ENCODE measurements around the gene CD55.

CD55 gene

DNA sequence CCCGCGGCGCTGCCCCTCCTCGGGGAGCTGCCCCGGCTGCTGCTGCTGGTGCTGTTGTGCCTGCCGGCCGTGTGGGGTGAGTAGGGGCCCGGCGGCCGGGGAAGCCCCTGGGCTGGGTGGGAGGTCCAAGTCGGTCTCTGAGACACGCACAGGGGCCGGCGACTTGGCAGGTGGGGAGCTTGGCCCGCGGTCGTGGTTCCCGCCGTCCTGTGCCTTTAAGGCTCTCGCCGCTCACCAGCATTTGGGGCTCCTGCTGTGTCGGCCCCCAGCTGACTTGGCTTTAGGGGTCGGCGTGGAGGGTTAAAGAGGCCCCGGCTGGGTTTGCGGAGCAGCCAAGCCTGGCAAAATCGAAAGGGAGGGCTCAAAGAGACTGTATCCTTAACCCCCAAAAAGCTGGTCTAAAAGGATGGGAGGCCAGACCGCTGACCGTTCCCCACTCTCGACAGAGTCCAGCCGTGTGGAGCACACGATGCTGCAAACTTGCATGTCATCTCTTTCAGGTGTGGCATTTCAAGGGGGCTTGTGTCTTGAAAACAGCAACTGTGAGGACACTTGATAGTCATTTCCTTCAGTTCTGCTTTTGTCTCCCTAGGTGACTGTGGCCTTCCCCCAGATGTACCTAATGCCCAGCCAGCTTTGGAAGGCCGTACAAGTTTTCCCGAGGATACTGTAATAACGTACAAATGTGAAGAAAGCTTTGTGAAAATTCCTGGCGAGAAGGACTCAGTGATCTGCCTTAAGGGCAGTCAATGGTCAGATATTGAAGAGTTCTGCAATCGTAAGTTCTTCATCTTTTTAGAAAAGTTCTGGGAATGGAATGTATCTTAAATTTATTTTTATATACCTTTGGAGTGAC, 540 bp downstream of the CD55 start:
- no peak for DNase-seq

GRCh38 chr1:207323425-207324225, 2.1 kb downstream of the CD55 start:
- no peaks in the 10 kb centered on the region for H3K27me3 ChIP-seq
- H3K4me3 ChIP-seq: no peak overlapping the region
- no peak overlapping the region for H3K27ac ChIP-seq
- no peak for DNase-seq
- H3K9me3 ChIP-seq: no peaks in the 10 kb centered on the region
- peaks cover 25 to 40% (median 38%) of the 10 kb centered on the region in 3 donors for H3K36me3 ChIP-seq
- TF ChIP-seq, protein P1, sequence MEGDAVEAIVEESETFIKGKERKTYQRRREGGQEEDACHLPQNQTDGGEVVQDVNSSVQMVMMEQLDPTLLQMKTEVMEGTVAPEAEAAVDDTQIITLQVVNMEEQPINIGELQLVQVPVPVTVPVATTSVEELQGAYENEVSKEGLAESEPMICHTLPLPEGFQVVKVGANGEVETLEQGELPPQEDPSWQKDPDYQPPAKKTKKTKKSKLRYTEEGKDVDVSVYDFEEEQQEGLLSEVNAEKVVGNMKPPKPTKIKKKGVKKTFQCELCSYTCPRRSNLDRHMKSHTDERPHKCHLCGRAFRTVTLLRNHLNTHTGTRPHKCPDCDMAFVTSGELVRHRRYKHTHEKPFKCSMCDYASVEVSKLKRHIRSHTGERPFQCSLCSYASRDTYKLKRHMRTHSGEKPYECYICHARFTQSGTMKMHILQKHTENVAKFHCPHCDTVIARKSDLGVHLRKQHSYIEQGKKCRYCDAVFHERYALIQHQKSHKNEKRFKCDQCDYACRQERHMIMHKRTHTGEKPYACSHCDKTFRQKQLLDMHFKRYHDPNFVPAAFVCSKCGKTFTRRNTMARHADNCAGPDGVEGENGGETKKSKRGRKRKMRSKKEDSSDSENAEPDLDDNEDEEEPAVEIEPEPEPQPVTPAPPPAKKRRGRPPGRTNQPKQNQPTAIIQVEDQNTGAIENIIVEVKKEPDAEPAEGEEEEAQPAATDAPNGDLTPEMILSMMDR (IDR thresholded peaks at IDR 0.05): no peak
- peaks cover 0 to 13% (median 10%) of the 10 kb centered on the region in 4 donors for H3K4me1 ChIP-seq
- intact Hi-C loops (cut with DNase I; ENCODE audit: low total_unique reads): no loop called here

More for the DNA sequence above, 540 bp downstream of the CD55 start:
- peaks cover 0 to 13% (median 10%) of the 10 kb centered on the region in 4 donors for H3K4me1 ChIP-seq
- H3K27me3 ChIP-seq: no peaks in the 10 kb centered on the region
- peak overlapping the region; percentile 93 to 99 for H3K4me3 ChIP-seq
- intact Hi-C loops (cut with DNase I; ENCODE audit: low total_unique reads): no loop called here
- TF ChIP-seq, protein P1 (IDR thresholded peaks at IDR 0.05): no peak
- H3K9me3 ChIP-seq: no peaks in the 10 kb centered on the region
- H3K27ac ChIP-seq: peak overlapping the region; percentile 89 to 93
- peaks cover 9 to 24% (median 22%) of the 10 kb centered on the region in 3 donors for H3K36me3 ChIP-seq

GRCh38 chr1:207328004-207328403, 6.5 kb downstream of the CD55 start:
- H3K9me3 ChIP-seq: no peaks in the 10 kb centered on the region

DNA sequence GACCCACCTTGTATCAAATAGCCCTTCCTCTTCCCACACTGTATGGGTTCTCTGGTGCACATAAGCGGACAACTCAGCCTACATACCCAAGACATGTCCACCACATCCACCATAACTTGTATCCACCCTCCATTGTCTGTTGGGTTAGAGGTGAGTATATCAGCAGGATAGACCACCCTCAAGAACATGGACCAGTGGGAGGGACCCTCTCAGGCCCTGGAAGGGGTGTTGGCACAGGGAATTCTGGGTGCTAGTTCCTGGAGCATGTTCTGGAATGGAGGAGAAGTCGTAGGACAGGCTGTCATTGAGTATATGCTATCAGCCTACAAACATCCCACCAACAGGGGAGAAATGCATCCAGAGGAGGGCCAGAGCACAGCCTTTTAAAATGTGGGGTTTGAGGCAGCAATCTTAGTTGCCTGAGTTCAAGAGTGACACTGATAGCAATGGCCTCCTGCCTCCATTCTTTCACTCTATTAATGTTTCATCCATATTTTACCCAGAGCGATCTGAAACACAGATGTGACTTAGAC, 7.5 kb downstream of the CD55 start:
- no peak overlapping the region for H3K4me3 ChIP-seq

More at GRCh38 chr1:207328004-207328403, 6.5 kb downstream of the CD55 start:
- TF ChIP-seq, protein P1 (IDR thresholded peaks at IDR 0.05): no peak
- Histone ChIP-seq H3K27ac (no peak overlapping the region), H3K27me3 (no peaks in the 10 kb centered on the region), H3K4me3 (no peak overlapping the region), H3K36me3 (peaks cover 56 to 61% (median 59%) of the 10 kb centered on the region in 3 donors), H3K4me1 (peaks cover 0 to 6% (median 3%) of the 10 kb centered on the region in 4 donors)
- intact Hi-C loops (cut with DNase I; ENCODE audit: low total_unique reads): no loop called here
- DNase-seq: no peak

GRCh38 chr1:207329469-207329868, 8.0 kb downstream of the CD55 start:
- Histone ChIP-seq H3K9me3 (no peaks in the 10 kb centered on the region), H3K4me1 (no peaks in the 10 kb centered on the region), H3K4me3 (no peak overlapping the region), H3K27ac (no peak overlapping the region), H3K36me3 (peaks cover 67 to 71% (median 70%) of the 10 kb centered on the region in 3 donors), H3K27me3 (no peaks in the 10 kb centered on the region)
- intact Hi-C loops (cut with DNase I; ENCODE audit: low total_unique reads): no loop called here
- TF ChIP-seq, protein P1 (IDR thresholded peaks at IDR 0.05): no peak
- no peak for DNase-seq

More for the DNA sequence above, 7.5 kb downstream of the CD55 start:
- Histone ChIP-seq H3K36me3 (peaks cover 66 to 68% (median 67%) of the 10 kb centered on the region in 3 donors), H3K27me3 (no peaks in the 10 kb centered on the region), H3K4me1 (peaks cover 0 to under 1% (median 0%) of the 10 kb centered on the region in 4 donors), H3K9me3 (no peaks in the 10 kb centered on the region), H3K27ac (no peak overlapping the region)
- TF ChIP-seq, protein P1 (IDR thresholded peaks at IDR 0.05): no peak
- DNase-seq: no peak
- intact Hi-C loops (cut with DNase I; ENCODE audit: low total_unique reads): no loop called here

Data from tibial artery (tissue), 4 donors.